Occipital lobe (tissue), 2 donors: ENCODE results near the gene GEMIN4. TPM values are rescaled to one million over a fixed set of nuclear protein-coding genes. Genes with fewer than 3 reads are reported as not detected.
"Not testable (repeated sequence)": the region's sequence is repeated elsewhere in the genome, so short reads cannot be mapped to it uniquely, and the experiment has no call there.

ENCODE experiments used
- DNase-seq: peaks from one replicate; lab custom pipeline; 2025; lab: John Stamatoyannopoulos, UW
- total RNA-seq: library from RNA; depleted of rRNA; stranded (reverse); fragments of >200 nt; gene quantifications from one replicate; pipeline ENCODE4 v1.2.3, GENCODE V29; 2014

GEMIN4 gene
- total RNA-seq, 1 donor from 2014 or later: 10.1 TPM

- DNase-seq: peak; percentile 82
Measured at GRCh38 chr17:781805-782731, 30.0 kb upstream of the GEMIN4 start, which contains the start of the genes GLOD4 and MRM3. GLOD4 (minus strand) TSS chr17:782280; CDS start chr17:782255, 25 bp downstream. MRM3 (plus strand) TSS chr17:782353; CDS start chr17:782379, 26 bp downstream.

- DNase-seq: no peak
Measured at GRCh38 chr17:778096-778495, 26.0 kb upstream of the GEMIN4 start.

- DNase-seq: no peak
Measured at GRCh38 chr17:774313-774584, 22.2 kb upstream of the GEMIN4 start.

- no peak for DNase-seq
Measured at GRCh38 chr17:773467-774312, 21.6 kb upstream of the GEMIN4 start.

- no peak for DNase-seq
Measured at GRCh38 chr17:773016-773415, 21.0 kb upstream of the GEMIN4 start.

GRCh38 chr17:767076-767475 lies 15.0 kb upstream of the GEMIN4 start:
- no peak for DNase-seq

- DNase-seq: no peak
Measured at GRCh38 chr17:760371-760770, 8.3 kb upstream of the GEMIN4 start.

GRCh38 chr17:759964-760363 lies 7.9 kb upstream of the GEMIN4 start:
- DNase-seq: no peak

- DNase-seq: not testable (repeated sequence)
Measured at GRCh38 chr17:756010-756567, 4.0 kb upstream of the GEMIN4 start.

- not testable (repeated sequence) for DNase-seq
Measured at GRCh38 chr17:755319-755961, 3.4 kb upstream of the GEMIN4 start.

GRCh38 chr17:753418-753817 lies 1.4 kb upstream of the GEMIN4 start:
- no peak for DNase-seq

- DNase-seq: no peak
Measured at GRCh38 chr17:752620-753219, 656 bp upstream of the GEMIN4 start.

GRCh38 chr17:751269-752001 lies 629 bp downstream of the GEMIN4 start:
- DNase-seq: no peak

- DNase-seq: no peak
Measured at GRCh38 chr17:750431-751037, 1.5 kb downstream of the GEMIN4 start.

- DNase-seq: not testable (repeated sequence)
Measured at GRCh38 chr17:749359-749758, 2.7 kb downstream of the GEMIN4 start.

- not testable (repeated sequence) for DNase-seq
Measured at GRCh38 chr17:748604-749003, 3.5 kb downstream of the GEMIN4 start.

- DNase-seq: no peak
Measured at GRCh38 chr17:746783-747629, 5.1 kb downstream of the GEMIN4 start.

- no peak for DNase-seq
Measured at GRCh38 chr17:746181-746580, 5.9 kb downstream of the GEMIN4 start.

- DNase-seq: no peak
Measured at GRCh38 chr17:745406-745805, 6.7 kb downstream of the GEMIN4 start.
